HG02798 (cell line): ENCODE measurements around the gene ZNF292.
"Not testable (repeated sequence)": the region's sequence is repeated elsewhere in the genome, so short reads cannot be mapped to it uniquely, and the experiment has no call there.

Source experiments
- ATAC-seq: cut with Tn5 transposase; IDR thresholded peaks from one replicate; pipeline ENCODE4 v1.9.1; 2021; ENCODE audit warnings: mild to moderate bottlenecking; ENCODE audit not compliant: unreplicated experiment, poor library complexity

ZNF292 gene

GRCh38 chr6:87154993-87155841 is at the start of gene ZNF292:
Gene ZNF292, plus strand, starts transcription at chr6:87155565. Its CDS starts 27 bp downstream, at chr6:87155592.
- peak; percentile 80 for ATAC-seq

GRCh38 chr6:87105823-87106222 is 49.5 kb upstream of the ZNF292 start:
- no peak for ATAC-seq

GRCh38 chr6:87110636-87111035 is 44.7 kb upstream of the ZNF292 start:
- ATAC-seq = no peak

GRCh38 chr6:87115402-87116135 is 39.8 kb upstream of the ZNF292 start:
- ATAC-seq = peak; percentile 95

- no peak for ATAC-seq
Observed at GRCh38 chr6:87116922-87117321, 38.4 kb upstream of the ZNF292 start.

GRCh38 chr6:87118054-87118453 is 37.3 kb upstream of the ZNF292 start:
- no peak for ATAC-seq

- no peak for ATAC-seq
Observed at GRCh38 chr6:87122477-87122876, 32.9 kb upstream of the ZNF292 start.

- no peak for ATAC-seq
Observed at GRCh38 chr6:87124074-87124473, 31.3 kb upstream of the ZNF292 start.

- ATAC-seq = no peak
Observed at GRCh38 chr6:87126501-87126900, 28.9 kb upstream of the ZNF292 start.

- ATAC-seq = no peak
Observed at GRCh38 chr6:87127737-87128136, 27.6 kb upstream of the ZNF292 start.

GRCh38 chr6:87136963-87137362 is 18.4 kb upstream of the ZNF292 start:
- no peak for ATAC-seq

GRCh38 chr6:87139236-87139635 is 16.1 kb upstream of the ZNF292 start:
- ATAC-seq = no peak

GRCh38 chr6:87139927-87140326 is 15.4 kb upstream of the ZNF292 start:
- ATAC-seq = not testable (repeated sequence)

GRCh38 chr6:87146363-87146762 is 9.0 kb upstream of the ZNF292 start:
- ATAC-seq = peak; percentile 71

- no peak for ATAC-seq
Observed at GRCh38 chr6:87150406-87150805, 5.0 kb upstream of the ZNF292 start.

- ATAC-seq = no peak
Observed at GRCh38 chr6:87151471-87151780, 3.9 kb upstream of the ZNF292 start.

- peak; percentile 40 for ATAC-seq
Observed at GRCh38 chr6:87151781-87152525, 3.4 kb upstream of the ZNF292 start.

- no peak for ATAC-seq
Observed at GRCh38 chr6:87152526-87152955, 2.8 kb upstream of the ZNF292 start.

GRCh38 chr6:87154641-87154992 is 748 bp upstream of the ZNF292 start:
- no peak for ATAC-seq

GRCh38 chr6:87155842-87156815 is 764 bp downstream of the ZNF292 start:
- peak; percentile 0 for ATAC-seq
